ENCODE measurements around the gene FAM180A. TPM values are rescaled to one million over a fixed set of nuclear protein-coding genes. Genes with fewer than 3 reads are reported as not detected.

The FAM180A gene
- polyA plus RNA-seq, 1 donor from 2014 or later: not detected

DNA sequence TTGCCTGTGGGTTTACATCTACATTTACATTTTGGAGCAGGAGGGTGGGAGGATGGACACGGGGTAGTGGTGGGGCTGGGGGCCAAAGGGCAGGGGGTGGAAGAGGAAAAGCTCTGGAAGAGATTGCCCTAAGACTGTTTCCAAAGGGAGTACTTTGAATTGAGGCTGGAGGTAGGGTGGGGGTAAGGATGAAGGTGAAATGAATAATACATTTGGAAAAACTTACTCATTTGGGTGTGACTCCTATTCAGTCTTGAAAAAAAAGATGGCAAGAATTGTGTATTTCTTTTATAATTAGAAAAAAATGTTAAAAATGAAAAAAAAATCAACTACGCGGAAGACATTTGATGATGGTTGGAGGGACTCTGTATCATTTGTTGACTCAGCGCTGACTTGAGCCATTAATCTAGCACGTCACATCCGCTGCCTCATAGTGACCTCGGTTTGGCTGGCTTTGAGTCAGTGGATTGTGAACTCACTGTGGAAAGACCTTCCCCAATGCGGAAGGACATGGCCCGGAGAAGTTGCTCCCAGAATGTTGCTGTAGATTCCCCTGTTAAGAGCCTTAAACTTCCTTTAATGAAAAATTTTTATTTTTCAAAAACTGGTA is 2.8 kb downstream of the FAM180A start:
- H3K27ac ChIP-seq (ENCODE audit: low read length): no peak overlapping the region
- H3K4me3 ChIP-seq (ENCODE audit: low read length): no peak overlapping the region
- no peak overlapping the region for H3K4me2 ChIP-seq (ENCODE audit: low read length)
- TF ChIP-seq MXI1 (conservative IDR thresholded peaks at IDR 0.05; ENCODE audit: poor library complexity, severe bottlenecking) (no peak), SMC3 (conservative IDR thresholded peaks at IDR 0.05; ENCODE audit: poor library complexity) (no peak), EP300 (conservative IDR thresholded peaks at IDR 0.05; ENCODE audit: poor library complexity, severe bottlenecking) (no peak), TAF1 (IDR thresholded peaks at IDR 0.05; ENCODE audit: low read depth) (no peak), REST (IDR thresholded peaks at IDR 0.05; ENCODE audit: borderline replicate concordance) (no peak), CTCF (IDR thresholded peaks at IDR 0.05; ENCODE audit: poor library complexity, severe bottlenecking) (no peak), RAD21 (conservative IDR thresholded peaks at IDR 0.05) (no peak), POLR2AphosphoS5 (IDR thresholded peaks at IDR 0.05) (no peak), EZH2 (IDR thresholded peaks at IDR 0.05; ENCODE audit: borderline replicate concordance, insufficient read depth, low read length, poor library complexity, severe bottlenecking) (no peak)
- H4K20me1 ChIP-seq (ENCODE audit: insufficient read depth): no peaks in the 10 kb centered on the region
- no peaks in the 10 kb centered on the region for H3F3A ChIP-seq (ENCODE audit: insufficient read depth, low read length, poor library complexity, severe bottlenecking)
- H3K27me3 ChIP-seq (ENCODE audit: insufficient read depth, low read depth, low read length): no peaks in the 10 kb centered on the region
- no peaks in the 10 kb centered on the region for H3K36me3 ChIP-seq (ENCODE audit: insufficient read depth, low read length)
- H3K9ac ChIP-seq (ENCODE audit: low read length): no peak overlapping the region
- H3K9me3 ChIP-seq (ENCODE audit: low read length): no peaks in the 10 kb centered on the region
- no peaks in the 10 kb centered on the region for H3K9me2 ChIP-seq (ENCODE audit: insufficient read depth, low read length)
- H2AFZ ChIP-seq (ENCODE audit: low read depth, low read length): no peak overlapping the region
- H3K79me2 ChIP-seq (replicated peaks; ENCODE audit: insufficient read depth, low read length): no peaks in the 10 kb centered on the region

DNA sequence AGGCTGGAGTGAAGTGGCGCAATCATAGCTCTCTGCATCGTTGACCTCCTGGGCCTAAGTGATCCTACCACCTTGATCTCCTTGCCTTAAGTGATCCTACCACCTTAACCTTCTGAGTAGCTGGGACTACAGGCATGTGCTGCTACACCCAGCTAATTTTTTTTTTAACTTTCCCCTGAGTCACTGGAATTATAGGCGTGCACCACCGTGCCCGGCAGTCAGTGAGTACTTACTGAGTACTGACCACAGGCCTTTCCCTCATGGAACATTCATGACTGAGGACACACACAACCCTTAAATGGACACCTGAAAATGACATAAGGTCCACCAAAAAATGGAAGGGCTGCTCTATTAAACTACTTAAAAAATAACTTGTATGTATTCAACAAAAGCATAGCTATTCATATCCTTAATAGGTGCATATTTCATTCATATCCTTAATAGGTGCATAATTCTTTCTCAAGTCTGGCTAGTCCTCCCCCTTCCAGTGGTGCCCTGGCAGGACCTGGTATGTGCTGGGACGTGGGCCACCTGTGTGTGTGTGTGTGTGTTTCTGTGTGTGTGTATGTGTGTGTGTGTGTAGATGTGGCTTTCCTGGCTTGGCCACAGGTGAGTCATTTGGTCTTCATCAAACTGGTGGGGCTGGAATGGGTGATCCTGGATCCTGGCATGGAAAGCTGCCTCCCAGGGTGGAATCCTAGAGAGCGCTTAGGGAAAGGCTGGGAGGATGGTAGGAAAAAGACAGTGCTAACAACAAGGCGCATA is 3.5 kb downstream of the FAM180A start:
- Histone ChIP-seq H3F3A (ENCODE audit: insufficient read depth, low read length, poor library complexity, severe bottlenecking) (no peaks in the 10 kb centered on the region), H3K27me3 (ENCODE audit: insufficient read depth, low read depth, low read length) (no peaks in the 10 kb centered on the region), H3K27ac (ENCODE audit: low read length) (no peak overlapping the region), H3K9ac (ENCODE audit: low read length) (no peak overlapping the region), H3K36me3 (ENCODE audit: insufficient read depth, low read length) (no peaks in the 10 kb centered on the region), H4K20me1 (ENCODE audit: insufficient read depth) (no peaks in the 10 kb centered on the region), H3K9me2 (ENCODE audit: insufficient read depth, low read length) (no peaks in the 10 kb centered on the region), H3K79me2 (replicated peaks; ENCODE audit: insufficient read depth, low read length) (no peaks in the 10 kb centered on the region), H3K9me3 (ENCODE audit: low read length) (no peaks in the 10 kb centered on the region), H2AFZ (ENCODE audit: low read depth, low read length) (no peak overlapping the region), H3K4me2 (ENCODE audit: low read length) (no peak overlapping the region), H3K4me3 (ENCODE audit: low read length) (no peak overlapping the region)
- no peak for TF ChIP-seq CTCF (IDR thresholded peaks at IDR 0.05; ENCODE audit: poor library complexity, severe bottlenecking)
